Heart right ventricle (tissue), 16 donors: ENCODE data around the gene PDZRN4. TPM values are rescaled to one million over a fixed set of nuclear protein-coding genes. Genes with fewer than 3 reads are reported as not detected.

Experiments used
- ATAC-seq, 8 donors: fragments of 200-7000 bp; cut with Tn5 transposase; one replicate each; pipeline ENCODE4 v1.9.1; 2020; ENCODE audit warnings: mild to moderate bottlenecking in 8 of 8, moderate library complexity in 8 of 8, moderate number of reproducible peaks in 1 of 8
- DNase-seq, 2 donors: peaks; one replicate each; pipeline ENCODE4 v3.0.0-alpha.2; 2020
- H3K27ac ChIP-seq, 10 donors: fragments of 200-600 bp; sonication (generic) in 2 of 10; one replicate each; pipeline versions ENCODE4 v1.5.0 to v1.8.0; 2020 to 2022; ENCODE audit warnings: mild to moderate bottlenecking in 3 of 10
- H3K27me3 ChIP-seq, 7 donors: fragments of 200-600 bp; one replicate each; pipeline ENCODE4 v1.8.0; 2021 to 2022; ENCODE audit warnings: mild to moderate bottlenecking in 2 of 7
- H3K36me3 ChIP-seq, 9 donors: fragments of 200-600 bp; sonication (generic) in 1 of 9; one replicate each; pipeline versions ENCODE4 v1.5.0 to v1.8.0; 2020 to 2022; ENCODE audit warnings: mild to moderate bottlenecking in 2 of 9
- H3K4me1 ChIP-seq, 9 donors: fragments of 200-600 bp; sonication (generic) in 1 of 9; one replicate each; pipeline versions ENCODE4 v1.5.0 to v1.8.0; 2020 to 2022; ENCODE audit warnings: mild to moderate bottlenecking in 4 of 9
- H3K4me3 ChIP-seq, 10 donors: fragments of 200-600 bp; sonication (generic) in 2 of 10; one replicate each; pipeline versions ENCODE4 v1.5.0 to v1.8.0; 2020 to 2022; ENCODE audit warnings: mild to moderate bottlenecking in 7 of 10, moderate library complexity in 2 of 10
- H3K9me3 ChIP-seq, 11 donors: fragments of 200-600 bp in 10 of 11; sonication (generic) in 2 of 11; one replicate each; pipeline versions ENCODE4 v1.5.0 to v1.8.0; 2013 to 2022; ENCODE audit warnings: mild to moderate bottlenecking in 2 of 11, control low read depth in 1 of 11, moderate library complexity in 1 of 11
- WGBS, 2 donors: extraction: QIAGEN DNeasy Blood & Tissue Kit; methylation state at CpG; one replicate each; pipeline ENCODE4 v1.1.7; 2013; ENCODE audit warnings: inconsistent platforms in 1 of 2; 5-methylcytosine and 5-hydroxymethylcytosine counted together
- intact Hi-C, 10 donors: fragments of 100-400 bp; cut with DNase I; formaldehyde crosslinking; loops; one replicate each; pipeline versions ENCODE4 v1.11.1 to v1.14.2; 2022
- polyA plus RNA-seq, 2 donors: library from polyadenylated mRNA; stranded (reverse); fragments of 200-250 nt; gene quantifications; one replicate each; pipeline ENCODE4 v1.2.3, GENCODE V29; 2013
- total RNA-seq, 10 donors: library from RNA; stranded (reverse); fragmentation: NEBNext Ultra II Directional in 3 of 10; extraction: Animal tissue kit (Norgen Biotek cat#: 25700) in 3 of 10; gene quantifications; one replicate each; pipeline versions ENCODE4 v1.2.1 to v1.2.4, GENCODE V29; 2021 to 2023
- TF ChIP-seq, protein P1 (sequence below), 9 donors: fragments of 200-600 bp; sonication (generic) in 2 of 9; IDR thresholded peaks; one replicate each; pipeline versions ENCODE4 v1.5.0 to v1.8.0; 2021 to 2022; ENCODE audit warnings: antibody characterized with exemption in 9 of 9, mild to moderate bottlenecking in 5 of 9, moderate library complexity in 1 of 9
- donor health status: Arrhythmogenic right ventricular cardiomyopathy.
- donor health status: ischemic (EF 13 %, LVEDD 7.1; RV severe dilation, severe dysfunction).
- donor health status: healthy with polysubstance abuse.
- donor health status: DM: no; HTN: yes; CAD: no.
- donor health status: DM: no; HTN: no; CAD: no.
- donor health status: ischemic (EF 25% LVEDD 6.9; RV normal size, moderate dysfunction).
- donor health status: ischemic (EF 25% LVEDD 5.7; RV mildly dilated, moderate dysfunction).
- donor health status: healthy.
- donor health status: DM: yes; HTN: yes; CAD: no.
- donor health status: Ischemic cardiomyopathy.
- donor health status: ischemic (EF 35%, LVEDD 5.7; RV mildly dilated, moderate dysfunction).
- donor health status: nonischemic (EF 11% LVEDD 7.7; RV severe dilation, severe dysfunction).
- donor health status: DM: yes; HTN: yes; CAD: no.
- donor health status: PGD.
- donor health status: ischemic (EF 29% LVEDD 5.4; RV normal size, mild dysfunction).
- donor health status: nonischemic (EF 23%, LVEDD 6.1; RV moderate dilation, normal function).

Gene PDZRN4
- total and polyA plus RNA-seq, 12 donors: 0.04 to 0.28 (median 0.15) TPM; not detected in 5

DNA sequence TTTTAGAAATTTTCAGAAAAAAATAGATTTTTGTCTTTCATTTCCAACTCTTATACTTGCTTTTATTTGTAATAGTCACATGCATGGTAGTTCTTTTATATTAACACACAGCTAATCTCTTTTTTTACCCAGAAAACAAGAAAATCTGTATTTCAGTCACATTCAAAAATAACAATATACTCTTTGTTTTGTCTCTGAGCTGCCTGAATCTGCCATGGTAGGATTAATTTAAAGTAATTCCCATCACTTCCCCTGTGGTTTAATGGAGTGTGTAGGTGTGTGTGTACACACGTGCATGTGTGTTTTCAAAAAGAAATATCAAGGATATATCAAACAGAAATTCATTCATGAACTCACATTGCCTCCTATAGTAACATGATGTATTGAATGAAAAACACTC lies 42.6 kb downstream of the PDZRN4 start:
- TF ChIP-seq, protein P1, sequence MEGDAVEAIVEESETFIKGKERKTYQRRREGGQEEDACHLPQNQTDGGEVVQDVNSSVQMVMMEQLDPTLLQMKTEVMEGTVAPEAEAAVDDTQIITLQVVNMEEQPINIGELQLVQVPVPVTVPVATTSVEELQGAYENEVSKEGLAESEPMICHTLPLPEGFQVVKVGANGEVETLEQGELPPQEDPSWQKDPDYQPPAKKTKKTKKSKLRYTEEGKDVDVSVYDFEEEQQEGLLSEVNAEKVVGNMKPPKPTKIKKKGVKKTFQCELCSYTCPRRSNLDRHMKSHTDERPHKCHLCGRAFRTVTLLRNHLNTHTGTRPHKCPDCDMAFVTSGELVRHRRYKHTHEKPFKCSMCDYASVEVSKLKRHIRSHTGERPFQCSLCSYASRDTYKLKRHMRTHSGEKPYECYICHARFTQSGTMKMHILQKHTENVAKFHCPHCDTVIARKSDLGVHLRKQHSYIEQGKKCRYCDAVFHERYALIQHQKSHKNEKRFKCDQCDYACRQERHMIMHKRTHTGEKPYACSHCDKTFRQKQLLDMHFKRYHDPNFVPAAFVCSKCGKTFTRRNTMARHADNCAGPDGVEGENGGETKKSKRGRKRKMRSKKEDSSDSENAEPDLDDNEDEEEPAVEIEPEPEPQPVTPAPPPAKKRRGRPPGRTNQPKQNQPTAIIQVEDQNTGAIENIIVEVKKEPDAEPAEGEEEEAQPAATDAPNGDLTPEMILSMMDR (IDR thresholded peaks at IDR 0.05): no peak
- no peak overlapping the region for H3K27ac ChIP-seq
- intact Hi-C loops: no loop called here
- no peak overlapping the region for H3K4me3 ChIP-seq
- ATAC-seq (no peak), DNase-seq (no peak)
- 75 to 88% methylated on average over 1 of the region's 1 CpG for WGBS, 2 donors
- no peaks in the 10 kb centered on the region for H3K36me3 ChIP-seq
- H3K4me1 ChIP-seq: no peaks in the 10 kb centered on the region
- H3K9me3 ChIP-seq: peaks cover 0 to 11% (median 0%) of the 10 kb centered on the region in 11 donors
- H3K27me3 ChIP-seq: no peaks in the 10 kb centered on the region

DNA sequence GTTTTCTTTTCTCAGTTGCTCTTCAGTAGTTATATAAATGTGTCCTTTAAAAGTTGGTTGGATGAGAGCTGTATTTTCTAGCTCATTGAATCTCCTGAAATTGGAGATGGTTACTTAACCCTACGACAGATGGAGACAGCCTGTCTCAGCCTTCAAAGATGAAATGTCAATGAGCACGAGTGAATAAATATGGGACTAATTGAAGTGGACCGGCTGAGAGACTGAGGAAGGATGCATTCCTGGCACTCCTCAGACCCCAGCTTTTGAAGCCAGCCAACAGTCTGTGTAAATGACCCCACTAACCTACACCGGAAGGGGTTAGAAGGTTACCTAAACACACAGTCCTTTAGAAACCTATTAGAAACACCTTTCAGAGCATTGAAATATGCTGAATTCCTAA lies 46.6 kb downstream of the PDZRN4 start:
- H3K36me3 ChIP-seq: no peaks in the 10 kb centered on the region
- no peak overlapping the region for H3K27ac ChIP-seq
- no peak for ATAC-seq
- WGBS, 2 donors: 54 to 57% methylated on average over 4 of the region's 4 CpGs
- no peaks in the 10 kb centered on the region for H3K4me1 ChIP-seq
- no peak overlapping the region for H3K4me3 ChIP-seq
- intact Hi-C loops: no loop called here
- peaks cover 0 to 11% (median 0%) of the 10 kb centered on the region in 11 donors for H3K9me3 ChIP-seq
- no peak for DNase-seq
- TF ChIP-seq, protein P1 (IDR thresholded peaks at IDR 0.05): no peak
- H3K27me3 ChIP-seq: no peaks in the 10 kb centered on the region

DNA sequence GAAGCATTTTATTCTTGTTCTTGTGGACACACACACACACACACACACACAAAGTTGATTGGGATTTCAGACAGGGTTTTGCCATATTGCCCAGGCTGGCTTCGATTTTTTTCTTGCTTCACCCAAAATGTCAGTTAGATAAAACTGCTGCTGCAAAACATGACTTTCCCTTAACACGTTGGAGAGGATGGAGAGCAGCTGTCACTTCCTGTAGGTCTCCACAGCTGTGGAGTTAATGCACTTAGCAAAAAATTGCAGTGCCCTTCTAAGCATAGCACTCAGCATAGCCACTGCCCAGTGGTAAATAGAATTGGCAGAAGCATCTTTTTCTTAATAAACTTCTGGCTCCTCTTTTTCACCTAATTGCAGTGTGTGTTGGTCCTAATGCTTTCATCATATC lies 54.5 kb downstream of the PDZRN4 start:
- Histone ChIP-seq H3K4me3 (no peak overlapping the region), H3K36me3 (no peaks in the 10 kb centered on the region), H3K27ac (no peak overlapping the region), H3K27me3 (no peaks in the 10 kb centered on the region), H3K4me1 (no peaks in the 10 kb centered on the region), H3K9me3 (no peaks in the 10 kb centered on the region)
- TF ChIP-seq, protein P1 (IDR thresholded peaks at IDR 0.05): no peak
- no peak for ATAC-seq
- intact Hi-C loops: no loop called here
- 20 to 27% methylated on average over 2 of the region's 2 CpGs for WGBS, 2 donors
- DNase-seq: no peak

DNA sequence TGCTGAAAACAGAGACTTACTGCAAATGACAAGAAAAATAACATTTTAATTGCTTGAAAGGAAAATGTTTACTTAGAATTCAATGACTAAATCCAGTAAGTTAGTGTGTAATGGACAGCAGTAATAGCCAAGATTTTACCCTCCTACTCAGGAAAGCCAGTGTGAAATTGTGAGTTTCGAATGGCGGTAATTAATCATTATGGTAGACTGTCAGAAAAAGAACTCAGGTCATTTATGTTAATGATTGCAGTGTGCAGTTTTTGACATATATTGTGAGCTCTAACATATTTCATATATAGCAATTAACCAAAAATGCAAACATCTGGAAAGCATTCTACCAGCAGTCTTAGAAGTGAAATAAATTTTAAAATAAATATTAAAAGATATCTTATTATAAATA lies 60.3 kb downstream of the PDZRN4 start:
- DNase-seq (no peak), ATAC-seq (no peak)
- Histone ChIP-seq H3K4me3 (no peak overlapping the region), H3K27ac (no peak overlapping the region), H3K4me1 (no peaks in the 10 kb centered on the region), H3K9me3 (no peaks in the 10 kb centered on the region), H3K27me3 (no peaks in the 10 kb centered on the region), H3K36me3 (no peaks in the 10 kb centered on the region)
- whole genome bisulfite sequencing, 2 donors: 96 to 97% methylated on average over 2 of the region's 2 CpGs
- TF ChIP-seq, protein P1 (IDR thresholded peaks at IDR 0.05): no peak
- intact Hi-C loops: no loop called here
